GM21515 (cell line): ENCODE results near the gene STIM2.
"Not testable (repeated sequence)": the region's sequence is repeated elsewhere in the genome, so short reads cannot be mapped to it uniquely, and the experiment has no call there.

ENCODE experiments used
- ATAC-seq: cut with Tn5 transposase; IDR thresholded peaks from one replicate; pipeline ENCODE4 v1.9.1; 2021; ENCODE audit not compliant: unreplicated experiment

The STIM2 gene

GRCh38 chr4:26860157-26860921 is at the start of gene STIM2:
Gene STIM2 (plus strand): TSS chr4:26860841.
- ATAC-seq: peak; percentile 52

DNA sequence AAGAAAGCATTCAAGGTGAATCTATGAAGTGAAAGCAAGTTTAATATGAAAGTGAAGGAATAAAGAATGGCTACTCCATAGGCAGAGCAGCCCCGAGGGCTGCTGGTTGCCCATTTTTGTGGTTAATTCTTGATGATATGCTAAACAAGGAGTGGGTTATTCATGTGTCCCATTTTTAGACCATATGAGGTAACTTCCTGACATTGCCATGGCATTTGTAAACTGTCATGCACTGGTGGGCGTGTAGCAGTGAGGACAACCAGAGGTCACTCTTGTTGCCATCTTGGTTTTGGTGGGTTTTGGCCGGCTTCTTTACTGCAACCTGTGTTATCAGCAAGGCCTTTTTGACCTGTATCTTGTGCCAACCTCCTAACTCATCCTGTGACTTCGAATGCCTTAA is 49.1 kb upstream of the STIM2 start:
- not testable (repeated sequence) for ATAC-seq

GRCh38 chr4:26812049-26812714 is 48.5 kb upstream of the STIM2 start:
- no peak for ATAC-seq

- no peak for ATAC-seq
Observed at GRCh38 chr4:26813698-26814097, 46.9 kb upstream of the STIM2 start.

DNA sequence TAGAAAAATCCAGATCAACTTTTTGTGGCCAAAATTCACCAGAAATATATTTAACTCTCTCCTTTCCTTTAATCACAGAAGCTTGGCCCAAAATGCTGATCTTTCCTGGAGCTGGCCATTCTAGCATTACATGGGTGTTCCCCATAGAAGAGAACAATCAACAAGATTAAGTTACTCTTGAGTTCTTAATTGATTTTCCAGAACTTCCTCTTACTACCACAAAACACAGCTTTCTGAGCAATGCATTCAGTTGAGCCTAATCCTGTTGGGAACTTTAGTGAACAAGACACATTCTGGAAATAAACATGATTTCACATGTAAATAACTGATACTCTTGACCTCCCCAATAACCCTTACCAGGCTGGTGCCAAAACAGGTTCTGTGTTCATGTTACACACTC is 45.4 kb upstream of the STIM2 start:
- no peak for ATAC-seq

DNA sequence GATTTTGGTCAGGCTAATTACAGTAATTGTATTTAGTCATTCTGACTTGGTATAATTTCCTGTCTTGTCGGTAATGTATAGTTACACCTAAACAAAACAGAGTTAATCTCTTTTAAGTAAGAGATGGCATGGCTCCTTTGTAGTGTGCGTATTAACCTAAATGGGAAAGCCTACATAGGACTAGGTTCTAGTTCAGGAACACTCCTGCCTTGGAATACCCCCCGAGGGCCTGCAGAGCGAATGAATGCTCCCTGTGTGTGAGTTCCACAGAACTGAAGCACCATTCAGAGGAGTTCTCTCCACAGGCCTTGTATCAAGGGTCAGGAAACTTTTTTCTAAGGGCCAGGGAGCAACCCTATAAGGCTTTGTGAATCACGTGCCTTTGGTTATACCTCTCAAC is 44.9 kb upstream of the STIM2 start:
- ATAC-seq: no peak

DNA sequence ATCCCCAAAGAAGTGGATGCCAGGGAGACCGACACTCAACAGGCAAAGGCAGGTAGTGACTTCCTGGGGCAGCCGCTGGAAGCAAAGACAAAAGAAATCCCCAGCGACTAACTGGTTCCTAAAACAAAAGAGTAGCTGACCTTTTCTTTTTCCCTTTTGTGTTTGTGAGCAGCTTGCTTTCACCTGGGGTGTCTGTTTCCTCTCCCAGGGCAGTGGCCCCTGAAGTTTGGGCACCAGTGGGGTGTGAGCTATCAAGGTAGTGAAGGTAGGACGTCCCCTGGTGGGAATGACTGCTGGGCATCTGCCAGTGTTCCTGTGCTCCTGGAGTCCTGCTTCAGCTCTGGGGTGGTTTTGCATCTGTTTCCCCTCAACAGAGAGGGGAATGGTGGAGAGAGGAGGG is 41.6 kb upstream of the STIM2 start:
- ATAC-seq: no peak

DNA sequence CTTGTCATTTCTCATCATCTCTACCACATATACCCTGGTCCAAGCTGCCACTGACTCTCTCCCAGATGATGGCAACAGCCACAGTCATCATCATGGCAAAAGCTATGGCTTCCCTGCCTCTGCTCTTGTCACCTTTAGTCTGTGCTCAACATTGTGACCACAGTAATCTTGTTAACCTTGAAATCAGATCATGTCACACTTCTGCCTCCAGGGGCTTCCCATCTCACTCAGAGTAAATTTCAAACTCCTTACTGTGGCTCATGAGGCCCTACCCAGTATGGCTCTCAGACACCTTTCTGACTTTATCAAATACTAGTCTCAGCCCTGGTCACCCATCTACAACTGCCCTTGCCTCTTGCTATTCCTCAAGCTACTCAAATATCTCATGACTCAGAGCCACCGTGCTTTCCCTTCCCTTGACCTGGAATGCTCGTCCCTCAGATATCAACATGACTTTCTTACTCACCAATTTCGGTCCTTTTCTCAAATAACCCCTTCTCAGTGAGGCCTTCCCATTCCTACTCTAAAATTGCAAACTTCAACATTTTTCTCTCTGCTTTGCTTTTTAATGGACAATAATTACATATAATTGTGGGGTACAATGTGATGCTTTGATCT is 41.1 kb upstream of the STIM2 start:
- no peak for ATAC-seq

- no peak for ATAC-seq
Observed at GRCh38 chr4:26820346-26820745, 40.3 kb upstream of the STIM2 start.

- no peak for ATAC-seq
Observed at GRCh38 chr4:26821031-26821430, 39.6 kb upstream of the STIM2 start.

DNA sequence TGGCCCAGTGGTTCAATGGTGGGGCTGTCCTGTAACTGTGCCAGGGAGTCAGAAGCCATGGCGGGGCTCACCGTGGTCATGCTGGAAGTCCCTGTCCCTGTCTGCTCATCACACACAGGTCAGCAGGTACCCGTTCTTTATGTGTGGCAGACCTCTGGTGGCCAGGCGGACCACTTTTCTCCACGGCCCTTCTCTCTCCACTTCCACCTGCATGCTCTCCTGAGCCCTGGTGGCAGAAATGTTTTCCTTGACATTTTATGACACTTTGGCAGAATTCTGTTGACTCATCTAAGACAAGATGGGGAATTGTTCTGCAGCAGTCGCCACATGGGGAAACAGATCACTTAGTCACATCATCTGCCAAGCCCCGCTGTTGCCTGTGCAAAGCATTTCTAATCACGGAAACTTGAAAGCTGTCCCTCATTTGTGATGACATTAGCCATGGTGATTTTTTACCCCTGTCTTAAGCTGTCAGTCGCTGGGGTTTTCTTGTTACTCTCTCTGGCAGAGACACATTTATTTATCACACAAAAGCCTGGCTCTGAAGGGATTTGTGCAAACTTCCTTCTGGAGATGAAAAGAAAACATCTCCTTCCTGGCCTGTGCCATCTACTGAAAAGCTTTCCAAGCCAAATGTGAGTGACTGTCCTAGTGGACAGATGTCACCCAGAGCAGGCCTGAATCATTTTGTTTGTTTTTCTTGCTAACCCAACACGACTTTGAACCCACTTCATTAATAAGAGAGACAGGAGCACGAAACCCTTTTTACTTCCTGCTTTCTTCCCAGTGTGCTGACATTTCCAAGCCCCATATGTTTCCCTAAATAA is 38.8 kb upstream of the STIM2 start:
- no peak for ATAC-seq

DNA sequence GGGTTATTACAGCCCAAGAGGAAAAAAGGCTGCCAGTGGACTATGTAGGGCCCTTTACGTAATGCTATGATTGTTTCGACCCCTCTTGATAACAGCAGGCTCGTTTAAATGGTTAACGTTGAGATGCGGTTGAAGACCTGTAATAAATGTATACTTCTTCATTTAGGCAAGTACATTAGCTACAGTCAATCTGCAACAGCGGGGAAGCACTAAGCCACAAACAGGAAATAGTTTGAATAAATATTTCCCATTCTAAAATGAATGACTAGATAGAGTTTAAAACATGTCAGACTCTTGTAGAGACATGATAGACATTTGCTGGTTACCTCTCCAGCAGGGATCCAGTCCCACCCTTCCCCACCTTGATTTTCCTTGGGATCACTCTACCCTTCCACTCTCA is 38.1 kb upstream of the STIM2 start:
- ATAC-seq: peak; percentile 59

GRCh38 chr4:26822974-26823373 is 37.7 kb upstream of the STIM2 start:
- ATAC-seq: not testable (repeated sequence)

- ATAC-seq: no peak
Observed at GRCh38 chr4:26823583-26823982, 37.1 kb upstream of the STIM2 start.

DNA sequence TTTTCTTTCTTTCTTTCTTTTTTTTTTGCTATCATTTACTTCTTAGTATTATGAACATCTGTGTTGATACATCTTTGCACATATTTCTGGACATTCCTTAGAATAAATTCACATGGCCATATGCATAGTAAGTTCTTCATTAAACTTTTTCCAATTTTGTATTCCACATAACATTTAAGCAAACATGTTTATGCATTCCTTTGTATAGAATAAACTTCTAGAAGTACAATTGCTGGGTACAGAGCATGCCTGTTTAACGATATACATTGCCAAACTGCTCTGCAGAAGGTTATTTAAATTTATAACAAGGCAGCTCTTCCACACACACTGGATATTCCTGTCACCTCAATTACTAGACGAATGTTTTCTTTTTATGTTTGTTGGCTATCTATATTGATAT is 36.0 kb upstream of the STIM2 start:
- no peak for ATAC-seq

- peak; percentile 86 for ATAC-seq
Observed at GRCh38 chr4:26826721-26827120, 33.9 kb upstream of the STIM2 start.

- ATAC-seq: not testable (repeated sequence)
Observed at GRCh38 chr4:26827336-26827735, 33.3 kb upstream of the STIM2 start.

GRCh38 chr4:26827798-26828197 is 32.8 kb upstream of the STIM2 start:
- ATAC-seq: no peak

DNA sequence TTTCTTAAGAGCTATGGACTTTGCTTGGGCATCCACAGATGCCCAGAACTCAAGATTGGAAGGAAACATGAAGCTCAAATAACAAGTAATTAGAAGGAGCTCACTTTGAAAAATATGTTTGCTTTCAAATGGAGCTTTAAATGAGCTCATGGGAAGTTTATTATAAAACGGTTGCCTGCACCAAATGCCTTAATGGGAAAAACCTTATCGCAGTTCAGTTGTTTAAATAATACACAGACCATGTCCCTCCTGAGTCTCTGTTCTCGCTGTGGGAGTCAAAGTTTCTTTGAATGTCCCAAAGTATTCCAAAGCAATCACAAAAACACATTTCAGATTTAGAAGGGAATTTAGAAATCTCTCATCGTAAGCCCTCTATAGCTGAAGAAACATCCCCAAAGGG is 31.6 kb upstream of the STIM2 start:
- ATAC-seq: no peak

GRCh38 chr4:26830033-26830432 is 30.6 kb upstream of the STIM2 start:
- ATAC-seq: no peak

- ATAC-seq: no peak
Observed at GRCh38 chr4:26830701-26831100, 29.9 kb upstream of the STIM2 start.
